H1 (cell line): ENCODE measurements around the gene WDR49. TPM values are rescaled to one million over a fixed set of nuclear protein-coding genes. Genes with fewer than 3 reads are reported as not detected.

Experiments used
- CTCF ChIA-PET: fragments of 300-600 bp; sonication (Branson Sonifier 250); formaldehyde crosslinking; loops from one replicate; lab custom pipeline; 2021; ENCODE audit not compliant: partially characterized antibody; lab: Charles Lee
- POLR2A ChIA-PET: fragments of 300-600 bp; sonication (Branson Sonifier 250); formaldehyde crosslinking; loops from one replicate; lab custom pipeline; 2021; ENCODE audit warnings: inconsistent platforms; ENCODE audit not compliant: partially characterized antibody; lab: Charles Lee
- DNase-seq, 2 experiments: peaks; one replicate each; pipeline versions ENCODE4 v3.0.0 to v3.0.0-alpha.2; 2010 to 2022; ENCODE audit warnings: low spot score in 2 of 2, low read depth in 1 of 2, mixed read lengths in 1 of 2
- FAIRE-seq: peaks from 2 replicates; lab custom pipeline; 2011; peaks lifted over from hg19 to GRCh38; lab: Jason Lieb, UNC
- H2AFZ ChIP-seq: 2 replicates; pipeline ENCODE4 v1.8.1; 2012; ENCODE audit warnings: low read length, inconsistent platforms
- H2AK5ac ChIP-seq: 2 replicates; pipeline ENCODE4 v1.6.1; 2013; ENCODE audit warnings: low read depth, low read length
- H2BK120ac ChIP-seq: replicated peaks from 2 replicates; pipeline ENCODE3; 2013; ENCODE audit warnings: low read depth, low read length, inconsistent platforms
- H2BK12ac ChIP-seq: 2 replicates; pipeline ENCODE4 v1.6.1; 2013; ENCODE audit warnings: low read depth, low read length
- H2BK15ac ChIP-seq: 2 replicates; pipeline ENCODE4 v1.6.1; 2013; ENCODE audit warnings: low read length
- H2BK20ac ChIP-seq: 2 replicates; pipeline ENCODE4 v1.6.1; 2013; ENCODE audit warnings: low read length
- H2BK5ac ChIP-seq: 2 replicates; pipeline ENCODE4 v1.6.1; 2013; ENCODE audit warnings: low read depth, low read length
- H3K14ac ChIP-seq: 2 replicates; pipeline ENCODE4 v1.6.1; 2013; ENCODE audit warnings: inconsistent platforms; ENCODE audit not compliant: insufficient read length
- H3K18ac ChIP-seq: 2 replicates; pipeline ENCODE4 v1.6.1; 2013; ENCODE audit warnings: low read length; ENCODE audit errors: extremely low read depth
- H3K23ac ChIP-seq: 2 replicates; pipeline ENCODE4 v1.6.1; 2013; ENCODE audit warnings: inconsistent platforms; ENCODE audit not compliant: insufficient read length
- H3K23me2 ChIP-seq: 2 replicates; pipeline ENCODE4 v1.6.1; 2013; ENCODE audit warnings: low read depth, low read length
- H3K27ac ChIP-seq: 2 replicates; pipeline ENCODE4 v1.6.1; 2011; ENCODE audit warnings: low read depth, low read length, inconsistent platforms
- H3K27me3 ChIP-seq, 4 experiments: replicated peaks in 1 of 4; 1 replicate in 1 of 4; 2 replicates in 3 of 4; pipeline versions ENCODE4 v1.6.1 to v1.8.1; 2011 to 2013; ENCODE audit warnings: low read length in 3 of 4, mild to moderate bottlenecking in 3 of 4, inconsistent platforms in 2 of 4, mixed read lengths in 2 of 4, moderate library complexity in 1 of 4; ENCODE audit not compliant: control insufficient read depth in 3 of 4, insufficient read depth in 3 of 4; ENCODE audit errors: extremely low read depth in 1 of 4
- H3K36me3 ChIP-seq, 4 experiments: 2 replicates each; pipeline versions ENCODE4 v1.6.1 to v1.8.1; 2011 to 2013; ENCODE audit warnings: mild to moderate bottlenecking in 4 of 4, low read length in 3 of 4, moderate library complexity in 2 of 4, control low read depth in 1 of 4, inconsistent platforms in 1 of 4; ENCODE audit not compliant: insufficient read depth in 4 of 4, control insufficient read depth in 2 of 4
- H3K4ac ChIP-seq: replicated peaks from 2 replicates; pipeline ENCODE3; 2013; ENCODE audit warnings: low read length, low read depth, mixed read lengths, inconsistent platforms; ENCODE audit not compliant: insufficient read length
- H3K4me1 ChIP-seq, 4 experiments: replicated peaks in 1 of 4; 1 replicate in 1 of 4; 2 replicates in 3 of 4; pipeline versions ENCODE4 v1.6.1 to v1.8.1; 2011 to 2013; ENCODE audit warnings: low read length in 3 of 4, inconsistent platforms in 2 of 4, mixed read lengths in 1 of 4; ENCODE audit not compliant: insufficient read depth in 4 of 4, control insufficient read depth in 3 of 4
- H3K4me2 ChIP-seq, 2 experiments: 2 replicates each; pipeline versions ENCODE4 v1.6.1 to v1.8.1; 2011 to 2013; ENCODE audit warnings: low read depth in 2 of 2, low read length in 2 of 2, control low read depth in 1 of 2, inconsistent platforms in 1 of 2, mild to moderate bottlenecking in 1 of 2; ENCODE audit not compliant: insufficient read depth in 1 of 2
- H3K4me3 ChIP-seq, 4 experiments: fragments of 200-600, 300-600 bp in 1 of 4; sonication (generic), shearing (Covaris generic), sonication (Bioruptor Twin) in 1 of 4; 2 replicates each; pipeline versions ENCODE4 v1.5.1 to v1.8.1; 2011 to 2016; ENCODE audit warnings: low read length in 4 of 4, low read depth in 3 of 4, control low read depth in 2 of 4, inconsistent platforms in 2 of 4, mild to moderate bottlenecking in 2 of 4, mixed read lengths in 1 of 4, moderate library complexity in 1 of 4; ENCODE audit not compliant: insufficient read depth in 2 of 4; ENCODE audit errors: extremely low read depth in 1 of 4
- H3K56ac ChIP-seq: replicated peaks from 2 replicates; pipeline ENCODE3; 2013; ENCODE audit warnings: low read depth, mild to moderate bottlenecking, mixed read lengths, low read length, inconsistent platforms; ENCODE audit not compliant: insufficient read length
- H3K79me1 ChIP-seq: 2 replicates; pipeline ENCODE4 v1.6.1; 2013; ENCODE audit warnings: low read depth, low read length, control low read depth
- H3K79me2 ChIP-seq, 2 experiments: 2 replicates each; pipeline versions ENCODE4 v1.6.1 to v1.8.1; 2012 to 2013; ENCODE audit warnings: low read length in 2 of 2, mild to moderate bottlenecking in 2 of 2, inconsistent platforms in 1 of 2; ENCODE audit not compliant: insufficient read depth in 2 of 2, control insufficient read depth in 1 of 2
- H3K9ac ChIP-seq, 4 experiments: replicated peaks in 1 of 4; 1 replicate in 1 of 4; 2 replicates in 3 of 4; pipeline versions ENCODE4 v1.6.1 to v1.8.1; 2011 to 2013; ENCODE audit warnings: low read depth in 3 of 4, low read length in 3 of 4, control low read depth in 2 of 4, mild to moderate bottlenecking in 2 of 4, moderate library complexity in 2 of 4, inconsistent platforms in 1 of 4; ENCODE audit errors: extremely low read depth in 1 of 4
- H3K9me3 ChIP-seq, 2 experiments: 2 replicates each; pipeline versions ENCODE4 v1.6.1 to v1.8.1; 2012 to 2013; ENCODE audit warnings: mild to moderate bottlenecking in 2 of 2, moderate library complexity in 2 of 2, control low read depth in 1 of 2, inconsistent platforms in 1 of 2, low read depth in 1 of 2, low read length in 1 of 2, mixed read lengths in 1 of 2; ENCODE audit not compliant: insufficient read depth in 2 of 2
- H4K20me1 ChIP-seq, 2 experiments: replicated peaks in 1 of 2; 2 replicates each; pipeline versions ENCODE3 to v1.8.1; 2011 to 2013; ENCODE audit warnings: inconsistent platforms in 2 of 2, low read length in 2 of 2, mild to moderate bottlenecking in 1 of 2; ENCODE audit not compliant: insufficient read depth in 2 of 2, control insufficient read depth in 1 of 2
- H4K5ac ChIP-seq: 2 replicates; pipeline ENCODE4 v1.6.1; 2013; ENCODE audit warnings: low read length, low read depth, mixed read lengths, inconsistent platforms; ENCODE audit not compliant: insufficient read length
- H4K8ac ChIP-seq: 2 replicates; pipeline ENCODE4 v1.8.0; 2013; ENCODE audit warnings: mild to moderate bottlenecking, moderate library complexity, low read length, inconsistent platforms; ENCODE audit not compliant: insufficient read depth; ENCODE audit errors: extremely low read depth
- H4K91ac ChIP-seq: replicated peaks from 2 replicates; pipeline ENCODE3; 2013; ENCODE audit warnings: low read length, mixed read lengths, inconsistent platforms; ENCODE audit not compliant: insufficient read length
- CTBP2 ChIP-seq: IDR thresholded peaks from 2 replicates; pipeline ENCODE4 v1.7.0; 2011; ENCODE audit warnings: borderline replicate concordance, mild to moderate bottlenecking, moderate library complexity, mixed read lengths, low read length; ENCODE audit not compliant: insufficient read depth, insufficient read length
- HDAC2 ChIP-seq, 2 experiments: fragments of 300-600 bp in 1 of 2; sonication (generic) in 1 of 2; IDR thresholded peaks; 2 replicates each; pipeline ENCODE4 v1.6.1; 2011 to 2012; ENCODE audit warnings: low read depth in 2 of 2, low read length in 2 of 2, mild to moderate bottlenecking in 2 of 2, moderate library complexity in 2 of 2, borderline replicate concordance in 1 of 2, inconsistent platforms in 1 of 2
- JUN ChIP-seq: IDR thresholded peaks from 2 replicates; pipeline ENCODE4 v1.6.1; 2011; ENCODE audit warnings: low read depth, mild to moderate bottlenecking, improper control_type of control experiment, low read length
- PHF8 ChIP-seq: fragments of 200-600 bp; sonication (generic); conservative IDR thresholded peaks from 2 replicates; pipeline ENCODE4 v1.7.1; 2012; ENCODE audit warnings: low read depth, mild to moderate bottlenecking, inconsistent platforms, low read length, moderate library complexity
- POLR2A ChIP-seq, 2 experiments: IDR thresholded peaks; 1 replicate in 1 of 2; 2 replicates in 1 of 2; pipeline ENCODE4 v1.6.1; 2011; ENCODE audit warnings: low read depth in 2 of 2, low read length in 2 of 2, mild to moderate bottlenecking in 2 of 2; ENCODE audit errors: control extremely low read depth in 1 of 2
- SRF ChIP-seq: IDR thresholded peaks from 2 replicates; pipeline ENCODE4 v1.6.1; 2011; ENCODE audit warnings: mild to moderate bottlenecking, low read depth, low read length, moderate library complexity
- TAF1 ChIP-seq: IDR thresholded peaks from 2 replicates; pipeline ENCODE4 v1.6.1; 2011; ENCODE audit warnings: mild to moderate bottlenecking, low read depth, low read length
- TEAD4 ChIP-seq: IDR thresholded peaks from 2 replicates; pipeline ENCODE4 v1.6.1; 2012; ENCODE audit warnings: low read depth, low read length, inconsistent platforms, mixed read lengths
- WGBS, 2 experiments: shearing (Covaris generic) in 1 of 2; methylation state at CpG; one replicate each; pipeline versions ENCODE4 v1.1.6 to v1.1.7; 2013 to 2015; ENCODE audit warnings: low lambda C conversion rate in 2 of 2, mixed read lengths in 2 of 2, inconsistent platforms in 1 of 2, low coverage in 1 of 2, missing lambda C conversion rate in 1 of 2; ENCODE audit not compliant: insufficient replicate concordance in 2 of 2, insufficient coverage in 1 of 2, insufficient read length in 1 of 2; ENCODE audit errors: extremely low coverage in 1 of 2, missing lambda C conversion rate in 1 of 2; 5-methylcytosine and 5-hydroxymethylcytosine counted together
- polyA plus RNA-seq, 7 experiments: library from polyadenylated mRNA; depleted of rRNA in 3 of 7; stranded (reverse) in 5 of 7; unstranded in 2 of 7; fragments of >200 nt in 5 of 7; fragments of 200-250 nt in 2 of 7; gene quantifications; 1 replicate in 5 of 7; 2 replicates in 1 of 7; 4 replicates in 1 of 7; pipeline versions ENCODE4 v1.2.1 to v1.2.3, GENCODE V29; 2011 to 2013; ENCODE audit warnings: missing spikeins in 2 of 7, mixed read lengths in 2 of 7
- total RNA-seq: library from RNA; stranded (reverse); fragmentation: NEBNext Ultra II Directional; extraction: Animal tissue kit (Norgen Biotek cat#: 25700); gene quantifications from 2 replicates; pipeline ENCODE4 v1.2.1, GENCODE V29; 2021

The WDR49 gene
- total and polyA plus RNA-seq, 2 of the 8 experiments (the other 6 are each of a cell fraction or from before 2014, with no cell fraction given) = 0.50 to 1.7 TPM

GRCh38 chr3:167507954-167508353, 145.8 kb downstream of the WDR49 start:
- 82% methylated on average over 1 of the region's 1 CpG; no CpG with 5 or more reads in 1 of the 2 experiments for WGBS, 2 experiments
- no peak overlapping the region for H2BK20ac ChIP-seq
- no peaks in the 10 kb centered on the region for H3K23me2 ChIP-seq
- no peaks in the 10 kb centered on the region for H4K20me1 ChIP-seq
- H2BK120ac ChIP-seq = no peak overlapping the region
- H3K18ac ChIP-seq = no peak overlapping the region
- no peaks in the 10 kb centered on the region for H3K79me1 ChIP-seq
- no peak overlapping the region for H3K4me3 ChIP-seq
- H3K56ac ChIP-seq = no peak overlapping the region
- no peak overlapping the region for H3K4me2 ChIP-seq
- H3K79me2 ChIP-seq = no peaks in the 10 kb centered on the region
- no peak overlapping the region for H3K14ac ChIP-seq
- H3K9me3 ChIP-seq = no peaks in the 10 kb centered on the region
- CTCF ChIA-PET = interaction anchor here (0.8 kb wide), 1 partner anchor 1776 kb away, joined by 3 read pairs; no protein-coding TSS in a partner anchor
- H3K27me3 ChIP-seq = no peaks in the 10 kb centered on the region
- H4K91ac ChIP-seq = no peak overlapping the region
- no peaks in the 10 kb centered on the region for H3K4me1 ChIP-seq
- no peak overlapping the region for H2BK15ac ChIP-seq
- H3K27ac ChIP-seq = no peak overlapping the region
- TF ChIP-seq TEAD4 = no peak
- no peak for TF ChIP-seq SRF
- no peak for TF ChIP-seq CTBP2
- TF ChIP-seq POLR2A (IDR thresholded peaks at IDR 0.05; ENCODE audit: control extremely low read depth in 1 of 2, low read depth in 2 of 2, low read length in 2 of 2) = no peak
- TF ChIP-seq JUN = no peak
- no peak for TF ChIP-seq HDAC2 (IDR thresholded peaks at IDR 0.05; ENCODE audit: borderline replicate concordance in 1 of 2, low read depth in 2 of 2, low read length in 2 of 2)
- no peak for TF ChIP-seq TAF1
- no peak for TF ChIP-seq PHF8
- no peak overlapping the region for H3K9ac ChIP-seq
- H3K36me3 ChIP-seq = no peaks in the 10 kb centered on the region
- H4K5ac ChIP-seq = no peak overlapping the region
- H2AFZ ChIP-seq = no peak overlapping the region
- POLR2A ChIA-PET = no interaction called here
- no peak overlapping the region for H4K8ac ChIP-seq
- no peak overlapping the region for H2AK5ac ChIP-seq
- H3K23ac ChIP-seq = no peak overlapping the region
- DNase-seq (no peak), FAIRE-seq (no peak)
- H2BK5ac ChIP-seq = no peak overlapping the region
- no peak overlapping the region for H3K4ac ChIP-seq
- H2BK12ac ChIP-seq = no peak overlapping the region
